CD4-positive, alpha-beta T cell treated with Interleukin-15 for 1 hour (primary cell): ENCODE data around the gene CCL28.
A peak's percentile ranks its signal among the peaks of the same experiment; 100 is the strongest.
"Not testable (repeated sequence)": the region's sequence is repeated elsewhere in the genome, so short reads cannot be mapped to it uniquely, and the experiment has no call there.

ENCODE experiments used
- DNase-seq: peaks from one replicate; pipeline ENCODE4 v3.0.0-alpha.2; 2020

Gene CCL28

GRCh38 chr5:43409809-43410271 is 2.4 kb downstream of the CCL28 start:
- DNase-seq: no peak

DNA sequence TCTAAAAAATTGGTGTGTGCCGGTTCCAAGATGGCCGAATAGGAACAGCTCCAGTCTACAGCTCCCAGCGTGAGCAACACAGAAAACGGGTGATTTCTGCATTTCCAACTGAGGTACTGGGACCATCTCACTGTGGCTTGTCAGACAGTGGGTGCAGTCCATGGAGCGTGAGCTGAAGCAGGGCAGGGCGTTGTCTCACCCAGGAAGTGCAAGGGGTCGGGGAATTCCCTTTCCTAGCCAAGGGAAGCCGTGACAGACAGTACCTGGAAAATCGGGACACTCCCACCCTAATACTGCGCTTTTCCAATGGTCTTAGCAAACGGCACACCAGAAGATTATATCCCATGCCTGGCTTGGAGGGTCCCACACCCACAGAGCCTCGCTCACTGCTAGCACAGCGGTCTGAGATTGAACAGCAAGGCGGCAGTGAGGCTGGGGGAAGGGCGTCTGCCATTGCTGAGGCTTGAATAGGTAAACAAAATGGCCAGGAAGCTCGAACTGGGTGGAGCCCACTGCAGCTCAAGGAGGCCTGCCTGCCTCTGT is 9.6 kb downstream of the CCL28 start:
- DNase-seq: not testable (repeated sequence)

DNA sequence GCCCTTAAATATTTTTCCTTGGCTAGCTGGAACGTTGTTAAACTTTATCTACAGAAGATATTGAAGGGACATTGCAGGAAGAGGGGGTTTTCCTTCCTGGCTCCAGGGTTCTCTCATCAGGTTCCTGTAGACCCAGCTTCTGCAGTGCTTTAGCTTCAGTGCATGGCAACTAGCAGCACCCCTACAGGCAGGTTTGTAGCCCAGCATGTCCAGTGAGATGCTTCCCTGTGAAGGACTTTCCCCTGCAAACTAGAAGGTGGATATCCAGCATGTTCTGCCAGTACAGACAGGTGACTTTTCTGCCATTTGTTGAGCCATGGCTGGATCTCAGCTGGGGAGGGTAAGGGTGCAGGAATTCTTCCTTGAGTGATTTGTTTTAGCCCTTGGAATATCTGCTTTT is 10.4 kb downstream of the CCL28 start:
- DNase-seq: no peak

DNA sequence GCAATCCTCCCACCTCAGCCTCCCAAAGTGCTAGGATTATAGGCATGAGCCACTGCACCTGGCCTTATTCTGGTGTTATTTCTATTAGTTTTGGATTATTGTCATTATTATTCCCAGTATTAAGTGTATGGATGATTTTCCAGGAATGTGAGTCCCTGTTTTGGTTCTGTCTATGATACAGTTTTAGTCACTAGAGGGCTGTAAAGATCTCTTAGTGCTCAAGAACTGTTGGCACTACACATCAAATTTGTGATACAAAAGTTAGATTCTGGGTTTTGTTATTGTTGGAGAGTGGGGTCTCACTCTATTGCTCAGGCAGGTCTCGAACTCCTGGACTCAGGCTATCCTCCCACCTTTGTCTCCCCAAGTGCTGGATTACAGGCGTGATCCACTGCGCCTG is 12.1 kb downstream of the CCL28 start:
- no peak for DNase-seq

- peak; percentile 61 for DNase-seq
Measured at GRCh38 chr5:43396762-43397304, 15.4 kb downstream of the CCL28 start.

GRCh38 chr5:43390471-43390870 is 21.7 kb downstream of the CCL28 start:
- DNase-seq: no peak

GRCh38 chr5:43389679-43390329 is 22.4 kb downstream of the CCL28 start:
- peak; percentile 40 for DNase-seq

DNA sequence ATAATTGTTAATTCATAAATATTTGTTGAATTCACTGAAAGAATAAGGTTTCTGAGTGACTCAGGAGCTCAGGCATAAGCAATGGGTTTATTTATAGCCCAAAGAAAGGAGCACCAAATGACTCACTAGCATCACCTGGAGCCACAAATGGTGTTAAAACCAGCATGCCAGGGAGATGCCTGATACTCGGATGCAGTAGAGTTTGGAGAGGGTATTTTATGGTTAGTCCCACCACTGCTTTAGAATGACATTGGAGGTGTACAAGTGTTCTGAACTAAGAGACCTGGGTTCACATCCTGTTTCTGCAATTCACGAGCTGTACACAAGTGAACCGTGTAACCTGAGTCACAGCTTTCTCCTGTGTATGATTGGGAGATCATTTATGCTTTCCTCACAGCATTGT is 25.2 kb downstream of the CCL28 start:
- no peak for DNase-seq

DNA sequence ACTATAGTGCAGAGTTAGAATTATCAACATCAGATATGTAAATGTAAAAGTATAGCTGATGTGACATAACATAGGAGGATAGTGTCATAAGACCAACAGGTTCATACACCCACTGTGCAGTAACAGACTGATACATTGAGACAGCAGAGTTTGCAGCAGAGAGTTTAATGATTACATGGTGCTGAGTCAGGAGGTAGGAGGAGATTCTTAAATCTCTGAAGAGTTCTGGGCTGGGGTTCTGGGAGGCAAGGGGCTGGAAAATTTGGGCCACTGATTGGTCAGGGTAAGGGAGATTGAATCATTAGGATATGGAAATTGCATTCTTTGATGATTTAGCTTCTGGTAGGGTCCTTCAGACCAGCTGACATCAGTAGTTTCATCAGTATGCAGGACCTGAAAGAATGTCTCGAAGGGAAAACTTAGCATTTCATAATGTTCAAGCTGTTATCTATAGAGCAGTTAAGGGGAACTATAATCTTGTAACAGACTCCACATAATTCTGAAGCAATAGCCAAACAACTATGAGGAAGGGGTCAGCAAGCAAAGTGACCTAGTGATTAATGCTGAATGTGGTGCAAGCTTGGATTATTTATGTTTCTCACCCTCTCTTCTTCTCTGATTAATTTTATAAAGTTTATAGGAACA is 35.6 kb downstream of the CCL28 start:
- no peak for DNase-seq

- DNase-seq: no peak
Measured at GRCh38 chr5:43371821-43372220, 40.4 kb downstream of the CCL28 start.

- no peak for DNase-seq
Measured at GRCh38 chr5:43370352-43370751, 41.8 kb downstream of the CCL28 start.

DNA sequence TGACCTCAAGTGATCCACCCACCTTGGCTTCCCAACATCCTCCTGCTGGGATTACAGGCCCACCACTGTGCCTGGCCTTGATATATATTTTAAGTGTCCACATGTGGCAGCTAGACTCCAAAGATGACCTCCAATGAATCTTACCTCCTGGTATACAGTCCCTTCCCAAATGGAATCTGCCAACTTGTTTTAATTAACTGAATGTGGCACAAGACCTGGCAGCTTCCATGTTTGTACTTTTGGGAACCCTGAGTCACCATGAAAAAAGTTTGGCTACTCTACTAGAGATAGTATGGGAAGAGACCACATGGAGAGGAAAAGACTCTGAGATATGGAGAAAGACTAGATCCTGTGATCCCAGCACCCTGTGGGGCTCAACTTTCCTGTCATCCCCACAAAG is 42.5 kb downstream of the CCL28 start:
- DNase-seq: no peak

- no peak for DNase-seq
Measured at GRCh38 chr5:43367909-43368669, 44.1 kb downstream of the CCL28 start.

- DNase-seq: no peak
Measured at GRCh38 chr5:43367453-43367852, 44.7 kb downstream of the CCL28 start.

DNA sequence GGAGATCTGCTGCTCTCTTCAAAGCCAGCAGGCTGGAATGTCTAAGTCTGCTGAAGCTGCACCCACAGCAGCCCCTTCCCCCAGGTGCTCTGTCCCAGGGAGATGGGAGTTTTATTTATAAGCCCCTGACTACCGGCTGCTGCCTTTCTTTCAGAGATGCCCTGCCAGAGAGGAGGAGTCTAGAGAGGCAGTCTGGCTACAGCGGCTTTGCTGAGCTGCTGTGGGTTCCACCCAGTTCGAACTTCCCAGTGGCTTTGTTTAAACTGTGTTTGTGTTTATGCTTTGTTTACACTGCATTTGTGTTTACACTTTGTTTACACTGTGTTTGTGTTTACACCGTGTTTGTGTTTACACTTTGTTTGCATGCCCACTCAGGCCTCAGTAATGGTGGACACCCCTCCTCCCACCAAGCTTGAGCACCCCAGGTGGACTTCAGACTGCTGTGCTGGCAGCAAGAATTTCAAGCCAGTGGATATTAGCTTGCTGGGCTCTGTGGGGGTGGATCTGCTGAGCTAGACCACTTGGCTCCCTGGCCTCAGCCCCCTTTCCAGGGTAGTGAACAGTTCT is 45.4 kb downstream of the CCL28 start:
- not testable (repeated sequence) for DNase-seq

DNA sequence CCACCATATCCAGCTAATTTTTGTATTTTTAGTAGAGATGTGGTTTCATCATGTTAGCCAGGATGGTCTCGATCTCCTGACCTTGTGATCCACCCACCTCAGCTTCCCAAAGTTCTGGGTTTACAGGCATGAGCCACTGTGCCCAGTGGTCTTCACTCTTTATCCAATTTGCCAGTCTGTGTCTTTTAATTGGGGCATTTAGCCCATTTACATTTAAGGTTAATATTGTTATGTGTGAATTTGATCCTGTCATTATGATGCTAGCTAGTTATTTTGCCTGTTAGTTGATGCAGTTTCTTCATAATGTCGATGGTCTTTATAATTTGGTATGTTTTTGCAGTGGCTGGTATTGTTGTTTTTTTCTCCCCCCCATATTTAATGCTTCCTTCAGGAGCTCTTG is 47.0 kb downstream of the CCL28 start:
- not testable (repeated sequence) for DNase-seq

DNA sequence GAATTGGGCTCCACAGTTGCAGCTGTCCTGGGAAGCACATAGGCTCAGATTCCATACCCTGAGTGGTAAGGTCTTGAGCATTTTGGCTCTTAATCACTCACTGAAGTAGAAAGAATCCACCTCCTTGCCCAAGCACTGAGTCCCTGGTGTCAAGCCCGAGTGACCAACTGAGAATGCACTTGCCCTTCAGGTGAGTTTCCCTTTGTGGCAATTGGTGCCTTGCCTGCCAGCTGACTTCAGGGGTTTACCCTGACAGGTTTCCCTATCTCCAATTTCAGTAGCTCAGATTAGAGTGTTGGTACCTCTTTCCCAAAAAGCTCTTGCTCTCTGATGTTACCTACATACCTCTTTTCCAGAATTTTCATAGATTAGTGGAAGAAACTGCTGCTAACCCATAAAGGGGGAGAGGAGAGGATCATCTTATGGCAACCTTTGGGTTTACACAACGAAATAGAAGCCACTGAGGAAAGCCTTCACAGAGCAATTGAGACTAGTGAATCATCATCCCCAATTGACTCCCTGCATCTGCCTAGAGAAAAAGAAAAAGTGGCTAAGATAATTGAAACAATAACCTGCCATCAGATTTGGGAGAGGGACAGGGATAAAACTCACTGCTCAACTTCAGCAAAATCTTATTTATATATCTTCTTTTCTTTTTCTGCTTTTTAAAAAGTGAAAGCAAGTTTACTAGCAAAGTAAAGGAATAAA is 48.6 kb downstream of the CCL28 start:
- DNase-seq: no peak

GRCh38 chr5:43362725-43363435 is 49.3 kb downstream of the CCL28 start:
- DNase-seq: no peak

DNA sequence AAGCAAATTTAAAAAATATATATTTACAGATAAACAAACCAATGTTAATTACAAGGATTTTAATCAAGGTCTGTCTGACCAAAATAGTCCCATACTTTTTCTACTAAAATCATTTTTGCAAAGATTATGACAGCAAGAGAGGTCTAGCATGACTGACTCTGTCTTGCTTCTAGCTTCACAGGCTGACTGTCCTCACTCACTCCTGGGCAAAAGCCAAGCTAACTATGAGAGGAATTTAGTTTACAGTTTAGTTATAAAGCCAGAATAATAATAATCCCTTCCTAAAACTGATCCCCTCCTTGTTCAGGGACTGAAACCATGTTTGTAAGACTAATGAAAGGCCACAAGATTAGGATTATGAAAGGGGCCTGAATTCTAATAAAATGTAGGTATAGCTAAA is 53.5 kb downstream of the CCL28 start:
- DNase-seq: no peak

GRCh38 chr5:43358301-43358700 is 53.9 kb downstream of the CCL28 start:
- no peak for DNase-seq

DNA sequence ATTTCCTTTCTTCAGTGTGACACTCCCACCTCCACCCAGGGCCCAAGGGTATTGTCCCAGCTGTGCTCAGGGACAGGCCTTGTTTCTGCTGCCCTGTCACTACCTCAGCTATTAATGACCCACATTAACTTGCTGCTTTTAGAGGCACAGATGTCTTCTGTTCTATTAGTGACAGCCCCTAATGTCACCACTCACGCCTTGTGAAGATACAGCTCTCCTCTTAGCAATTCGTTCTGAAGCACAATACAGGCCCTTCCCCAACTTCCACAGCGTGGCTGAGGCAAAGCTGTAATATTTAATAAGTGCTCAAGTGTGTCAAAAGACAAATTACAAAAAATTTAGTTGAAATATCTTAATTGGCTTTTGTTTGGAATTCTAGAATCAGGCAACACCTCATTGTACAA is 54.3 kb downstream of the CCL28 start:
- DNase-seq: no peak

DNA sequence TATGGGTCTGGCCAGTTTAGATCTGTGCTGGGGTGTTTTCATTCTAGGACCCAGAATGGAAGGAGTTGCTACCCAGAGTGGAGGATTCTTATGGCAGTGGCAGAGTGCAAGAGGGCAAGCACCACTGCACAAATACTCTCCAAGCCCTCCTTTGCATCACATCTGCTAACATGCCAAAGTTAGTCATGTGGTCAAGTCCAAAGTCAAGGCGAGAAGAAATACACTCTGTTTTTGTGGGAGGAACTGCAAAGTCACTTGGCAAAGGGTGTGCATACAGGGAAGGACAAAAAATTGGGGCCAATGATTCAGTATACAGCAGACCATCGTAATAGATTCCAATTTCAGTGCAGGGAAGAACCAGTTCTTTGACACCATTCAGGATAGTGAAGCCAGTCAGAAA is 55.1 kb downstream of the CCL28 start:
- DNase-seq: no peak
